MG63 (cell line): ENCODE results near the gene FAM131A. TPM values are rescaled to one million over a fixed set of nuclear protein-coding genes. Genes with fewer than 3 reads are reported as not detected.

Source experiments
- DNase-seq: peaks from one replicate; pipeline ENCODE4 v3.0.0-alpha.2; 2020
- H3K27me3 ChIP-seq: fragments of 250-450 bp; sonication (Bioruptor Pico); 2 replicates; pipeline ENCODE4 v1.5.1; 2020; ENCODE audit warnings: mild to moderate bottlenecking, moderate library complexity
- H3K36me3 ChIP-seq: fragments of 250-450 bp; sonication (Bioruptor Pico); 2 replicates; pipeline ENCODE4 v1.5.1; 2020; ENCODE audit warnings: mild to moderate bottlenecking, moderate library complexity
- H3K4me3 ChIP-seq: fragments of 250-450 bp; sonication (Bioruptor Pico); 2 replicates; pipeline ENCODE4 v1.5.1; 2020; ENCODE audit warnings: mild to moderate bottlenecking, moderate library complexity
- H3K9me3 ChIP-seq: fragments of 250-450 bp; sonication (Bioruptor Pico); 2 replicates; pipeline ENCODE4 v1.5.1; 2020; ENCODE audit warnings: mild to moderate bottlenecking, moderate library complexity
- total RNA-seq: library from RNA; depleted of rRNA; stranded (reverse); fragments of >200 nt; shearing (Covaris generic); gene quantifications from 2 replicates; pipeline ENCODE4 v1.2.3, GENCODE V29; 2014; ENCODE audit warnings: low replicate concordance

FAM131A gene
- total RNA-seq, 1 experiment from 2014 or later = 8.8 TPM

DNA sequence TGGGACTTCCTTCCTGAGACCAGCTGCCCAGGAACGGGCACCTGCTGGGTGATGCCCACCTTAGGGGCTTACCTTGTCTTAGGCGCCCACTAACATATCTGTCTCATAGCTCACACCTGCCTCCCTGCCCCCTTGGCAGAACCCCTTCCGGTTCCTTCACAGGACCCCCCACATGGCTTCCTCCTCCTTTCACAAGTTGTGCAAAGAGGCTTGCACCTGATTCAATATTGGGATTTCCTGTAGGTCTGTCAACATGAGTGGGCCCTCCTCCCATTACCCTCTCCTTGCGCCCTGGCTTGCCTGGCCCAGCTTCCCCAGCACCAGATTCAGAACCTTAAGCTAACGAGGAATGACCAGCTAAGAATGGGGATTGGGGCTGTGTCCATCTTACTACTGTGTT lies 40.0 kb downstream of the FAM131A start:
- DNase-seq = no peak
- Histone ChIP-seq H3K4me3 (no peak overlapping the region), H3K36me3 (no peaks in the 10 kb centered on the region), H3K27me3 (peaks cover 15% of the 10 kb centered on the region), H3K9me3 (no peaks in the 10 kb centered on the region)

- Histone ChIP-seq H3K36me3 (no peaks in the 10 kb centered on the region), H3K4me3 (no peak within 1 kb of the TSS), H3K9me3 (no peaks in the 10 kb centered on the region), H3K27me3 (peaks cover 15% of the 10 kb centered on the region)
- no peak for DNase-seq
These were observed 40.6 kb downstream of the FAM131A start, which contains the start of gene THPO for GRCh38 chr3:184377882-184378445. Gene THPO, minus strand, starts transcription at chr3:184378207. Its CDS starts 1,948 bp downstream, at chr3:184376259.

- Histone ChIP-seq H3K27me3 (peaks cover 15% of the 10 kb centered on the region), H3K36me3 (no peaks in the 10 kb centered on the region)
- DNase-seq = no peak
These were observed 41.4 kb downstream of the FAM131A start for GRCh38 chr3:184378651-184379357.

DNA sequence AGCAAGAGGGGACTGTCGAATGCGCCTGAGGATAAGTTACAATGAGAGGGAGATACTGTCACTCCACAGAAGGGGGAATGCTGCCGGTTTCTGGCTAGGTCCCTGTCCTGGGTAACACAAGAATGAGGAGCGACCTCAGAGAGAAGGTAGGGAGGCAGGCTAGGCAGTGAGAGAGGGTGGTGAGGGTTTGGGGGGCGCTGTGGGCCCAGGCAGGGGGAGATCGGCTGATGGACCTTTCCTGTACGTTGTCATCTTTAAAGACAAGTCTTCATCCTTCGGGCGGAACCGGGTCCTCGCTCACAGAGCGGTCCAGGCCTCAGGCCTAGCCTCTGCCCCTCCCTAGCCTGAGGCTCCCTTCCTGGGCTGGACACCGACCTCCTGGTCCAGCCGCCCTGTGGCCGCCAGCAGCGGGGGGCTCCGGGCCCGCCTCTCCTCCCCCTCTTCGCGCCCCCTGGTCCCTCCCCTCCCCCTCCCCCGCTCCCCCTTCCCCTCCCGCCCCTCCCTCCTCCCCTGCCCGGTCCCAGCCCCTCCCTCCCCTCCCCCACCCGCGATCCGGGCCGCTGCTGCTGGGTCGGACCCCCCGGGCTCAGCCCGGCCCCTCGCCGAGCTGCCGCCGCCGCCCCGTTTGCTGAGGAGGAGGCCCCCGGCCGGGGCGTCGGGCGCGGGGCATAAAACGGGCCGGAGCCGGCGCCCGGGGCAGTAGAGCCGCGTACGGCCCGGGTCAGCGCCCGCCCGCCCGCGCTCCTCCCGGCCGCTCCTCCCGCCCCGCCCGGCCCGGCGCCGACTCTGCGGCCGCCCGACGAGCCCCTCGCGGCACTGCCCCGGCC lies 42.2 kb downstream of the FAM131A start, which contains the start of gene CHRD:
Gene CHRD (plus strand): TSS at position 697 of the 827 bp plus-strand sequence. CDS start 265 bp downstream, outside the sequence.
- H3K36me3 ChIP-seq = no peaks in the 10 kb centered on the region
- H3K4me3 ChIP-seq = no peak within 1 kb of the TSS
- H3K9me3 ChIP-seq = no peaks in the 10 kb centered on the region
- H3K27me3 ChIP-seq = peaks cover 15% of the 10 kb centered on the region
- DNase-seq = no peak

More at GRCh38 chr3:184378651-184379357, 41.4 kb downstream of the FAM131A start:
- Histone ChIP-seq H3K9me3 (no peaks in the 10 kb centered on the region), H3K4me3 (no peak overlapping the region)

GRCh38 chr3:184380185-184380626 lies 42.8 kb downstream of the FAM131A start:
- peak; percentile 69 for DNase-seq

DNA sequence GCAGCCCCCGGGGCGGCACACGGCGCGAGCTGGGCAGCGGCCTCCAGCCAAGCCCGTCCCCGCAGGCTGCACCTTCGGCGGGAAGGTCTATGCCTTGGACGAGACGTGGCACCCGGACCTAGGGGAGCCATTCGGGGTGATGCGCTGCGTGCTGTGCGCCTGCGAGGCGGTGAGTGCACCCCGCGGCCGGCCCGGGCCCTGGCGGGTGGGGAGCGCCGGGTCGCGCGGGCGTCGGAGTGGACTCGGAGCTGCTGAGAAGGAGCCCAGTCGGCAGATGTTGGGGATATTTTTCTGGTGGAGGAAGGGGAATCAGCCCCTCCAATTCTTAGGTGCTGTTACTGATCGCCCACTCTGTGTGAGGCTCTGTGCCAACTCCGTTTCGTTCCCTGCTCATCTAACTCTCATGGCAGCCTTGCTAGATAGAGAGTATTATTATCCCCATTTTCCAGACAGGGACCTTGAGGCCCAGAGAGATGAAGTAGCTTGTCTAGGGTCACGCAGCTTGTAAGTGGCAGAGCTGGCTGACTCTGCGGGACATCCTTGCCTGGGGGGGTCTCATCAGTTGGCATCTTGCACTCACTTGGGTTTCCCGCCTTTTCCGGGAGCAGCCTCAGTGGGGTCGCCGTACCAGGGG lies 43.3 kb downstream of the FAM131A start:
- Histone ChIP-seq H3K4me3 (no peak overlapping the region), H3K9me3 (no peaks in the 10 kb centered on the region), H3K27me3 (peaks cover 15% of the 10 kb centered on the region), H3K36me3 (no peaks in the 10 kb centered on the region)
- no peak for DNase-seq

More at GRCh38 chr3:184380185-184380626, 42.8 kb downstream of the FAM131A start:
- Histone ChIP-seq H3K27me3 (peaks cover 15% of the 10 kb centered on the region), H3K4me3 (no peak overlapping the region), H3K36me3 (no peaks in the 10 kb centered on the region), H3K9me3 (no peaks in the 10 kb centered on the region)

DNA sequence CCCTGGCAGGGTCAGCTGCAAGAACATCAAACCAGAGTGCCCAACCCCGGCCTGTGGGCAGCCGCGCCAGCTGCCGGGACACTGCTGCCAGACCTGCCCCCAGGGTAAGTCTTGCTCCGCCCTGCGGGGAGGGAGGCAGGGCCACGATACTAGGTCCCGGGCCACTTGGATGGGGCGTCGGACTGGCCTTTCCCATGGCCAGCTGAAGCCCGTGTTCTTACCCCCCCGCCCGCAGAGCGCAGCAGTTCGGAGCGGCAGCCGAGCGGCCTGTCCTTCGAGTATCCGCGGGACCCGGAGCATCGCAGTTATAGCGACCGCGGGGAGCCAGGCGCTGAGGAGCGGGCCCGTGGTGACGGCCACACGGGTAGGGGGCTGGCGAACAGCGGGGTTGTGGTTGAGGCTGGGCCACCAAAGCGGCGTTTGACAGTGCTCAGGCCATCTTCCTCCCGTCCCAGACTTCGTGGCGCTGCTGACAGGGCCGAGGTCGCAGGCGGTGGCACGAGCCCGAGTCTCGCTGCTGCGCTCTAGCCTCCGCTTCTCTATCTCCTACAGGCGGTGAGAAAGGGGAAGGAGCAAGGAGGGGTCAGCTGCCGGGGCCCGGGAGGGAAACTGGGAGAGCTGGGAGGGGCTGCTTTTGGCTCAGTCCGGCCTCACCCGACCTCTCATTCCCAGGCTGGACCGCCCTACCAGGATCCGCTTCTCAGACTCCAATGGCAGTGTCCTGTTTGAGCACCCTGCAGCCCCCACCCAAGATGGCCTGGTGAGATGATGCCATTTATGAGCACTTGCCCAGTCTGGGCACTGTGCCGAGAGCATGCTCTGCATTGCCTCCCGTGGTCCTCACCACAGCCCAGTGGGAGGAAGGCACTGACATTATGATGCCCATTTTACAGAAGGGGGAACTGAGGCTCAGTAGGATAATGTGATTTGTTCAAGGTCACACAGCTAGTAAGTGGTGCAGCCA lies 44.1 kb downstream of the FAM131A start:
- Histone ChIP-seq H3K27me3 (peaks cover 15% of the 10 kb centered on the region), H3K4me3 (no peak overlapping the region), H3K9me3 (no peaks in the 10 kb centered on the region), H3K36me3 (no peaks in the 10 kb centered on the region)
- DNase-seq = no peak

- H3K4me3 ChIP-seq = no peak overlapping the region
- peaks cover 13% of the 10 kb centered on the region for H3K27me3 ChIP-seq
- no peaks in the 10 kb centered on the region for H3K36me3 ChIP-seq
- H3K9me3 ChIP-seq = no peaks in the 10 kb centered on the region
- DNase-seq = no peak
These were observed 45.1 kb downstream of the FAM131A start for GRCh38 chr3:184382326-184383032.

DNA sequence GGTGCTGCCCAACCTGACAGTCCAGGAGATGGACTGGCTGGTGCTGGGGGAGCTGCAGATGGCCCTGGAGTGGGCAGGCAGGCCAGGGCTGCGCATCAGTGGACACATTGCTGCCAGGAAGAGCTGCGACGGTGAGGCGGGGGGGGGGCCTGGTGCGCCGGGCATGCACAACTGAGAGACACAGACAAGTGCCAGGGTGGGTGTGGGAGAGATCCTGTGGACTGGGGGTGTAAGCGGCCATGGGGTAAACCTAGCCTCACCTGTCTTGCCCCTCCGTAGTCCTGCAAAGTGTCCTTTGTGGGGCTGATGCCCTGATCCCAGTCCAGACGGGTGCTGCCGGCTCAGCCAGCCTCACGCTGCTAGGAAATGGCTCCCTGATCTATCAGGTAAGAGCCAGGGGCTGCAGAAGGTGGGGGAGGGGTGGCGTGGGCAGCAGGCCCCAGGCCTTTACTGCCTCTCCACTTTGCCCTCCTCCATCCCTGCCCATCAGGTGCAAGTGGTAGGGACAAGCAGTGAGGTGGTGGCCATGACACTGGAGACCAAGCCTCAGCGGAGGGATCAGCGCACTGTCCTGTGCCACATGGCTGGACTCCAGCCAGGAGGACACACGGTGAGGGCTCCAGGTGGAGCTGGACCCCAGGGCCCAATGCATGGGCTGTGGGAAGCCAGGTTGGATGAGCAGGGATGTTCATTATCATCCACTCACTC lies 45.8 kb downstream of the FAM131A start:
- H3K36me3 ChIP-seq = no peaks in the 10 kb centered on the region
- no peak for DNase-seq
- H3K27me3 ChIP-seq = peaks cover 12% of the 10 kb centered on the region
- no peak overlapping the region for H3K4me3 ChIP-seq
- no peaks in the 10 kb centered on the region for H3K9me3 ChIP-seq

DNA sequence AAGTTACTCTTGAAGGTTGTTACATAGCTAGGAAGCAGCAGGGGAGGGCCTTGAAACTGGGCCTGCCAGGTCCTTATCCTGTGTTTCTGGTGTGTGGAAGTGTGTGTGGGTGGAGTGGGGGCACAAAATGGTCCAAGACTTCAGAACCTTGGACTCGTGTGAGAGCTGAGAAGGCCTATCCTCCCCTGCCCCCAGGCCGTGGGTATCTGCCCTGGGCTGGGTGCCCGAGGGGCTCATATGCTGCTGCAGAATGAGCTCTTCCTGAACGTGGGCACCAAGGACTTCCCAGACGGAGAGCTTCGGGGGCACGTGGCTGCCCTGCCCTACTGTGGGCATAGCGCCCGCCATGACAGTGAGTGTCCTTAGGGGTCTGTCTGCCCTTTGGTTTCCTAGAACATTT lies 46.9 kb downstream of the FAM131A start:
- Histone ChIP-seq H3K27me3 (peaks cover 9% of the 10 kb centered on the region), H3K36me3 (no peaks in the 10 kb centered on the region), H3K9me3 (no peaks in the 10 kb centered on the region), H3K4me3 (no peak overlapping the region)
- no peak for DNase-seq

DNA sequence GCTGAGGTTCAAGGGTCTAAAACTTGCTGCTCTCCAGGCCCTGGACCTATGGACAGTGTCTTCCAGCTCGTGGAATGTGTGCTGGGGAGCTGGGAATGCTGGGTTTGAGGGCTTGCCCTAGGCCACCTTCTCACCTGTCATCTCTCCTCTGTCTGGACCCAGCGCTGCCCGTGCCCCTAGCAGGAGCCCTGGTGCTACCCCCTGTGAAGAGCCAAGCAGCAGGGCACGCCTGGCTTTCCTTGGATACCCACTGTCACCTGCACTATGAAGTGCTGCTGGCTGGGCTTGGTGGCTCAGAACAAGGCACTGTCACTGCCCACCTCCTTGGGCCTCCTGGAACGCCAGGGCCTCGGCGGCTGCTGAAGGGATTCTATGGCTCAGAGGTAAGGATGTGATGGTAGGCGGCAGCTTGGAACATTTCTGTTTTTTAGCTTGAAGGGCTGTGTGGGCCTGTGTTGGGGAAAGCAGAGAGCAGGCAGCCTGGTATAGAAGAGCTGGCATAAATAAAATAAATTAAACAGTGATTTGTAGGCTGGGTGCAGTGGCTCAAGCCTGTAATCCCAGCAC lies 47.5 kb downstream of the FAM131A start:
- H3K27me3 ChIP-seq = peaks cover 9% of the 10 kb centered on the region
- H3K36me3 ChIP-seq = no peaks in the 10 kb centered on the region
- H3K9me3 ChIP-seq = no peaks in the 10 kb centered on the region
- no peak for DNase-seq
- no peak overlapping the region for H3K4me3 ChIP-seq

GRCh38 chr3:184386047-184386806 lies 48.8 kb downstream of the FAM131A start:
- H3K9me3 ChIP-seq = no peaks in the 10 kb centered on the region
- DNase-seq = no peak
- no peaks in the 10 kb centered on the region for H3K36me3 ChIP-seq
- H3K27me3 ChIP-seq = peaks cover 6% of the 10 kb centered on the region; the same call in 1 of the 2 replicates
- H3K4me3 ChIP-seq = no peak overlapping the region

GRCh38 chr3:184387174-184387714 lies 49.8 kb downstream of the FAM131A start:
- DNase-seq = no peak
- Histone ChIP-seq H3K27me3 (0 out of 2 replicates have a peak, but pooled peaks cover 2% of the 10 kb centered on the region), H3K4me3 (no peak overlapping the region), H3K36me3 (no peaks in the 10 kb centered on the region), H3K9me3 (no peaks in the 10 kb centered on the region)
